GM18520 (cell line): ENCODE results near the gene CD33.

Experiments
- ATAC-seq: cut with Tn5 transposase; IDR thresholded peaks from one replicate; pipeline ENCODE4 v1.9.1; 2021; ENCODE audit not compliant: unreplicated experiment

Gene CD33

DNA sequence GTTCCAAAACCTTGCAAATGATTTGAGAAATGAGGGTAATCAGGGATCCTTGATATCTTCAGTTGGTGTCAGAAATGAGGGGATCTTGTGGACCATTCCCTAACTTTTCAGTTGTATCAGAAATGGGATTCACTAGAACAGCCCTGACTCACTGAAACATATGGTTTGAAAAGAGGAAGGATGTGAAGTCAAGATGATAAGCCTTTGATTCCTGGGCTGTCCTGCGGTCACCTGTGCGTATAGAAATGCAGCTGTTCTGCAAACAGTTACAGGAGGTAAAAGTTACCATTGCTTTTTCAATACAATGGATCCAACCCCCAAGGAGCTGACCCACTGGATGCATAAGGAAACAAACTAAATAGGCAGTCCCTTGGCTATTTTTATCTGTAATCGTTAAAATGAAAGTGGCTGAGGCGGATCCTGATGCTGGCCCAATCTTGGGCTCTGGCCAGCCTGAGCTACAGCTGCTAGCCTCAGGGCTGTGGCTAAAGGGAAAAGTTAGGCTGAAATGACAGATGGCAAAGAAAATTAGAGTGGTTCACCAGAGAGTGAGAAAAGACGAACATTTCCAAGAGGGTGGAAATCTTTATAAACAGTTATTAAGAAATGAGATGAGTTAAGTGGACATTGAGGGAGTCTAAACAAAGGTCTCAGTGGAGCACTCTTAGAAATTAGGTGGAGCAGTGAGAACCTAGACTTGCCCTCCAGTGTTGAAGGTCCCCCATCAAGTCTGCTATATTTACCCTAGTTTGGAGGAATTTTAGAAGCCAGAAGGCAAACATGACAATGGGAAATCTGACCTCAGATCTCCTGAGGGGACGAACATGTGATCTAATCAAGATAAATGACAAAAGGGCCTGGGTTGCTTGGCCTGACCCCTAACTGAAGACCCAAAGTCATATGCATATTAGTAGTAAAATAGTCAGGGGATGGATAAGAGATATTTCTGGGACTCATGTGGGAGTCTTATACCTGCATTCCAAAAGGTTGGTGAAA, 33.6 kb downstream of the CD33 start:
- no peak for ATAC-seq

- no peak for ATAC-seq
Measured at GRCh38 chr19:51259348-51260245, 34.7 kb downstream of the CD33 start.

DNA sequence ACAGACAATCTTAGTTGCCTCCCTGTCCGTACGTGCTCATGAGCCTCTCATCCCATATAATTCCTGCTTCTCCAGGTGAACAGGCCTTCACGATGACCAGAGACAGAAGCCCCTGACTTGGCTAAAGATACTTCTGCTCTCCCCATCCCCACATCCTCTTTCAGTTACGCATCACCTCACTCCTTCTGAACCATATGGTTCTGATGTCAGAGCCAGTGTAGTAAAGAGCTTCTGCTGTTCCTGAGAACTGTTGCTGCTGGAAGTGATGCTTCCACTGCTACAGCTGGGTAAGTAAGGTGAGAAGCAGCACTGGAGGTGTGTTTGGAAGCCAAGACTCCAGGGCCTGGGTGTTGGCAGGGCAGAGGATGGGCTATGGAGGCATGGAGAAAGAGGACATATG, 38.9 kb downstream of the CD33 start:
- no peak for ATAC-seq

DNA sequence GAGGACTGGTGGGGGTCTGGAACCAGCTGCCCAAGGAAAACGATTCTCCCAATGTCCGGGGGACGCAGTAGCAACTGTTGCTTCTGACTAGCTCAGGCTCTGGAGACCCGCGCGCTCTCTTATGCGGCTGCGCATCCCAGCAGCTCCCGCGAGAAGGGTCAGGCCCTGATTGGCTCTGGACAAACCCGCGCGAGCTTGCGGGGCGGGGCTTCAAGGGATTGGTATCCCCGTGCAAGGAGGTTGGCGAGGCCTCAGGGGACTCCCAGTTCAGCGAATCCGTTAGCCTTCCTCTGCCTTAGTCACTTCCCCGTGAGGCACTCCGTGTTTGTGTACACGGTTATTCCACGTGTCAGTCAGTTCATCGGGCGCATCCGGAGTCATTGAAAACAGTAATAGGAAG, 46.2 kb downstream of the CD33 start:
- ATAC-seq, result no peak

- ATAC-seq, result no peak
Measured at GRCh38 chr19:51272183-51272810, 47.4 kb downstream of the CD33 start.

DNA sequence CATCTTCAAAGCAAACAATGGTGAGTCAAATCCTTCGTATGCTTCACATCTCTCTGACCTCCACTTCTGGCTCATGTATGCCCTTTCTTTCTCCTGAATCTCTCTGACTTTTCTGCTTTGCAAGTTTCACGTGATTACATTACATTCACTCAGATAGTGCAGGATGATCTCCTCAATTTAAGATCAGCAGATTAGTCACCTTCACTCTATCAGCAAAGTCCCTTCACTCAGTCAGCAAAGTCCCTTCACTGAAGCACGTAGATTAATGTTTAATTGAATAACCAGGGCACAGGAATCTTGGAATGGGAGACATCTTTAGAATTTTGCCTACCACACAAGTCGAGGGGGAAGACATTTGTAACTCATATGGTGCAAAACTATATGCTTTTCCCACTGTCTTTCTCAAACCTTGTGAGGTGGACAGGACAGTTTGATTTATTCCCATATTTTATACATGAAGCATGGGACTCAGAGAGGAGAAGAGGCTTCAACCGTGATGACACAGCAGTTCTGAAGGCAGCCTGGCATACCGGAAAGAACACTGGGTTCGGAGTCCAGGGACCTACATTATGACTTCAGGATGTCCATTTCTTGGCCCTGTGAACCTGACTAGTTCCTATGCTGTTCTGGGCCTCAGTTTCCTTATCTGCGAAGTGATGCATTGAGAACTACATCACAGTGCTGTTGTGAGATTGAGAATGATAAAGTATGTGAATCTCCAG, 49.3 kb downstream of the CD33 start:
- no peak for ATAC-seq

DNA sequence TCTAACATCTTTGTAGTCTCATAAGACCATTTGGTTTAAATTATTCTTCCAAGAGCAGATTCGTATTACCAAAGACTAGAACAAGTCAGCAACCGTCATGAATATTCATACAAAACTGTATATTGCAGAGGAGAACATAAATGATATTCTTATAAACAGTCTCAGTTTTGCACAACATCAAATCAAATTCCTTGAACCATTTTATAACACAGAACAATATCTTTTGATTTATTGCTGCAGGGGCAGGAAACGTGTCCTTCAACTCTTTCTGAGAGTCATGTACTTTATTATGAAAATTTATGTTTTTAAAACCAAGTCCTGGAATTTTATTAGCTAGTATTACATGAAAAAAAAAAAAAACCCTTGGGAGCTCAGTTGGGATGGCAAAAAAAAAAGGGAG, 52.2 kb downstream of the CD33 start:
- ATAC-seq, result no peak

DNA sequence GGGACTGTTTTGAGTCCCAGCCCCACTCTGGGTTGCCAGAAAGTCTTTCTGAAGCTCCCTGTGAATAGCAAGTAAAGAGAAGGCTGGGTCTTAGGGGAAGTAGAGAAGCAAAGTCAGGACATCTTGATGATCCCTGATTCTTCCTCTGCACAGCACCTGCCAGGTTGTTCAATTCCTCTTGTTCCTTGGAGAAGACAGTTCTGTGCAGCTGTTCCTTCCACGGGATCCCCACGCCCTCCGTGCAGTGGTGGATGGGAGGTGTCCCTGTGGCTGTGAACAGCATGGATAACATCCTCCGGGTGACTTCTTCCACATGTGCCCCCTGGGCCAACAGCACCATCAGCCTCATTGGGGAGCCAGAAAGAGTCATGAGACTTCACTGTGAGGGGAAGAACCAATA, 57.5 kb downstream of the CD33 start:
- ATAC-seq, result no peak

GRCh38 chr19:51285682-51286081, 60.8 kb downstream of the CD33 start:
- ATAC-seq, result no peak
